K562 (cell line): Measurements from ENCODE around the gene NKG7. TPM values are rescaled to one million over a fixed set of nuclear protein-coding genes. Genes with fewer than 3 reads are reported as not detected.

ENCODE experiments used
- ATAC-seq: fragments of 200-7000 bp; cut with Tn5 transposase; 3 replicates; pipeline ENCODE4 v1.9.1; 2020; ENCODE audit warnings: moderate library complexity
- BruUV-seq: library from RNA; stranded (reverse); fragments of 400-500 nt; replicated peaks from 2 replicates; lab custom pipeline; 2021; lab: Mats Ljungman, UMichigan
- CTCF ChIA-PET: fragments of 300-600 bp; formaldehyde crosslinking; extraction: SDS; loops from one replicate; lab custom pipeline; 2021; ENCODE audit warnings: low intra/inter-chr PET ratio; lab: Yijun Ruan, JAX
- POLR2A ChIA-PET: fragments of 300-600, 350-650 bp; sonication (Branson Sonifier 250); formaldehyde crosslinking; extraction: SDS; loops from one replicate; lab custom pipeline; 2021; ENCODE audit warnings: antibody characterized with exemption, inconsistent platforms; lab: Yijun Ruan, JAX
- DNase-seq, 4 experiments: peaks; one replicate each; pipeline versions ENCODE4 v3.0.0 to v3.0.0-alpha.2; 2011 to 2018; ENCODE audit warnings: low spot score in 3 of 4, mixed read lengths in 3 of 4; ENCODE audit errors: extremely low read depth in 1 of 4
- FAIRE-seq: peaks from 2 replicates; lab custom pipeline; 2011; peaks lifted over from hg19 to GRCh38; lab: Jason Lieb, UNC
- H2AFZ ChIP-seq: 2 replicates; pipeline ENCODE4 v1.6.0; 2011; ENCODE audit warnings: low read depth, low read length, control low read depth, inconsistent platforms
- H3K27ac ChIP-seq: fragments of 200-600 bp; 3 replicates; pipeline ENCODE4 v1.8.0; 2011; ENCODE audit warnings: low read depth, mild to moderate bottlenecking, control low read depth, inconsistent platforms, low read length, moderate library complexity, mixed read lengths; ENCODE audit errors: extremely low read depth
- H3K27me3 ChIP-seq, 2 experiments: fragments of 300-600 bp in 1 of 2; 2 replicates in 1 of 2; 3 replicates in 1 of 2; pipeline versions ENCODE4 v1.6.0 to v1.8.0; 2011; ENCODE audit warnings: inconsistent platforms in 2 of 2, low read length in 2 of 2, mild to moderate bottlenecking in 1 of 2, mixed read lengths in 1 of 2, moderate library complexity in 1 of 2; ENCODE audit not compliant: control insufficient read depth in 2 of 2, insufficient read depth in 2 of 2
- H3K36me3 ChIP-seq: fragments of 300-600 bp; 3 replicates; pipeline ENCODE4 v1.8.0; 2011; ENCODE audit warnings: mild to moderate bottlenecking, low read length, inconsistent platforms; ENCODE audit not compliant: control insufficient read depth, insufficient read depth
- H3K4me1 ChIP-seq, 2 experiments: fragments of 200-600 bp in 1 of 2; replicated peaks in 1 of 2; 2 replicates in 1 of 2; 3 replicates in 1 of 2; pipeline versions ENCODE4 v1.5.1 to v1.8.0; 2011; ENCODE audit warnings: inconsistent platforms in 2 of 2, low read length in 2 of 2, mild to moderate bottlenecking in 1 of 2, mixed read lengths in 1 of 2, moderate library complexity in 1 of 2; ENCODE audit not compliant: control insufficient read depth in 2 of 2, insufficient read depth in 2 of 2
- H3K4me2 ChIP-seq: 2 replicates; pipeline ENCODE4 v1.6.1; 2011; ENCODE audit warnings: low read length, control low read depth, inconsistent platforms, mixed read lengths; ENCODE audit not compliant: insufficient read depth
- H3K4me3 ChIP-seq: fragments of 200-600 bp; sonication (generic), shearing (Covaris generic); 2 replicates; pipeline ENCODE4 v1.5.1; 2016; ENCODE audit warnings: control low read depth, inconsistent platforms
- H3K79me2 ChIP-seq: fragments of 200-600 bp; 3 replicates; pipeline ENCODE4 v1.8.0; 2011; ENCODE audit warnings: low read length, inconsistent platforms; ENCODE audit not compliant: control insufficient read depth, insufficient read depth
- H3K9ac ChIP-seq, 2 experiments: 2 replicates each; pipeline versions ENCODE4 v1.6.0 to v1.6.1; 2011; ENCODE audit warnings: low read depth in 2 of 2, low read length in 2 of 2, control low read depth in 1 of 2, inconsistent platforms in 1 of 2, mild to moderate bottlenecking in 1 of 2, mixed read lengths in 1 of 2; ENCODE audit not compliant: insufficient read depth in 1 of 2
- H3K9me1 ChIP-seq: one replicate; pipeline ENCODE4 v1.6.0; 2011; ENCODE audit warnings: inconsistent platforms, mild to moderate bottlenecking, low read length, moderate library complexity; ENCODE audit not compliant: control insufficient read depth, insufficient read depth
- H3K9me3 ChIP-seq: replicated peaks from 2 replicates; pipeline ENCODE4 v1.5.1; 2011; ENCODE audit warnings: low read depth, low read length, inconsistent platforms; ENCODE audit not compliant: control insufficient read depth, insufficient read depth
- H4K20me1 ChIP-seq: replicated peaks from 2 replicates; pipeline ENCODE4 v1.6.1; 2011; ENCODE audit warnings: low read length, inconsistent platforms, mixed read lengths; ENCODE audit not compliant: control insufficient read depth, insufficient read depth
- POLR2G ChIP-seq: fragments of 200-400 bp; formaldehyde crosslinking; IDR thresholded peaks from 2 replicates; pipeline ENCODE4 v1.6.1; 2017; ENCODE audit warnings: low read depth, mild to moderate bottlenecking, antibody characterized with exemption, low read length, moderate library complexity
- SIX5 ChIP-seq, 2 experiments: IDR thresholded peaks; 2 replicates each; pipeline ENCODE4 v1.6.1; 2011; ENCODE audit warnings: low read length in 2 of 2, borderline replicate concordance in 1 of 2, low read depth in 1 of 2, mild to moderate bottlenecking in 1 of 2, moderate library complexity in 1 of 2; ENCODE audit not compliant: insufficient read depth in 1 of 2
- TCF7L2 ChIP-seq: fragments of 150-350 bp; IDR thresholded peaks from 2 replicates; pipeline ENCODE4 v1.6.1; 2016; ENCODE audit warnings: low read depth, mild to moderate bottlenecking, low read length, moderate library complexity
- ZNF583 ChIP-seq: fragments of 250-450 bp; sonication (Bioruptor Pico); IDR thresholded peaks from 2 replicates; pipeline ENCODE4 v1.4.0; 2020
- WGBS: fragments of 100-300 bp; shearing (Covaris generic); methylation state at CpG from one replicate; pipeline ENCODE4 v1.1.6; 2016; ENCODE audit warnings: low coverage, mixed read lengths; ENCODE audit not compliant: insufficient coverage; ENCODE audit errors: missing lambda C conversion rate; 5-methylcytosine and 5-hydroxymethylcytosine counted together
- in situ Hi-C: fragments of 300-500 bp; cut with MboI; formaldehyde crosslinking; loops from 4 replicates; pipeline ENCODE4 v1.15.0; 2018; ENCODE audit warnings: inconsistent platforms, mixed read lengths
- intact Hi-C: fragments of 100-400 bp; cut with micrococcal nuclease; formaldehyde crosslinking; loops from 2 replicates; pipeline ENCODE4 v1.14.2; 2022
- polyA plus RNA-seq, 8 experiments: library from polyadenylated mRNA; depleted of rRNA in 4 of 8; stranded (reverse) in 5 of 8; unstranded in 3 of 8; fragments of >200 nt; fragmentation: Nextera tagmentation in 2 of 8; fragmentation: Illumina TruSeq in 1 of 8; extraction: Ambion mirVana in 2 of 8; extraction: Trizol in 1 of 8; gene quantifications; 2 replicates each; pipeline versions ENCODE4 v1.2.1 to v1.2.3, GENCODE V29; 2011 to 2014; ENCODE audit warnings: inconsistent platforms in 1 of 8, missing spikeins in 1 of 8
- total RNA-seq, 7 experiments: library from RNA; depleted of rRNA in 6 of 7; stranded (reverse); fragments of >200 nt in 6 of 7; fragmentation: Illumina TruSeq in 2 of 7; extraction: Trizol in 2 of 7; gene quantifications; 2 replicates each; pipeline versions ENCODE4 v1.2.1 to v1.2.3, GENCODE V29; 2011 to 2021; ENCODE audit warnings: low replicate concordance in 1 of 7

NKG7 gene
- total and polyA plus RNA-seq, 9 of the 15 experiments (the other 6 are each of a cell fraction or from before 2014, with no cell fraction given), result 0.30 to 0.70 (median 0.51) TPM; not detected in 2

DNA sequence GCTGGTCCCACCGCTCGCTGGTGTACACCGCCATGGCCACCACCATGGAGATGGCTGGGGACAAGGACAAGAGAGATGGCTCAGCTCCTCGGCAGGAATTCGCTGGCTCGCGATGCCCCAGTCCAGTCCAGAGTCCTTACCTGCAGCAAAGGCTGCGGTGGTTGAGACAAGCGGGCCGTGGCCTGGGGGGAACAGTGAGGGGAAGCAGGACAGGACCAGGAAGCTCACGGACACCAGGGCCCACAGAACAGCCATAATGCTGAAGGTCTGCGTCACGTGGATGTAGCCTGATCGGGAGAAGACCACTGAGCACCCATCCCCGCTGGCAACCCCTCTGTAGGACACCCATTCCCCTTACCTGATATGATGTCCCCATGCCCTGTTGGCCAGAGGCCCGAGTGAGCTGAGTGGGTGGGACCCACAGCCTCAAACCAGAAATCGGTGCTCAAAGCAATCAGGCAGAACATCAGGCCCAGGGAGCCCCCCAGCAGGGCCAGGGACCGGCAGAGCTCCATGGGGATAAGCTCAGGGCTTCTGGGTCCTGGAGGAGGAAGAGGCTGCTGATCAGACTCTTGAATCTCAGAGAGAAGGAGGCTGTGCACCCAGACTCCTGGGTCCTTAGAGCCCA is 319 bp downstream of the NKG7 start:
- Histone ChIP-seq H3K4me1 (peaks cover 19 to 34% of the 10 kb centered on the region in 2 experiments), H3K9me1 (no peaks in the 10 kb centered on the region), H3K4me3 (no peak overlapping the region), H3K27ac (no peak overlapping the region), H3K36me3 (no peaks in the 10 kb centered on the region), H3K4me2 (no peak overlapping the region), H2AFZ (no peak overlapping the region), H4K20me1 (no peaks in the 10 kb centered on the region), H3K9ac (peak overlapping the region in 1 of 2 experiments; percentile 82; a peak in 2 of 4 replicates), H3K27me3 (no peaks in the 10 kb centered on the region), H3K79me2 (peaks cover 15% of the 10 kb centered on the region), H3K9me3 (no peaks in the 10 kb centered on the region)
- FAIRE-seq (no peak), ATAC-seq (no peak), DNase-seq (no peak)
- CTCF ChIA-PET, result no interaction called here
- TF ChIP-seq TCF7L2 (no peak), POLR2G (0 out of 2 replicates have a peak, but pooled peaks have one; percentile 14)
- POLR2A ChIA-PET, result interaction anchor here (1.1 kb wide), 1 partner anchor 20 kb away, joined by 4 read pairs; no protein-coding TSS in a partner anchor
- intact Hi-C loops, result no loop called here
- BruUV-seq, result no TSS peak
- in situ Hi-C loops, result no loop called here
- WGBS, result 75% methylated on average over 12 of the region's 18 CpGs

DNA sequence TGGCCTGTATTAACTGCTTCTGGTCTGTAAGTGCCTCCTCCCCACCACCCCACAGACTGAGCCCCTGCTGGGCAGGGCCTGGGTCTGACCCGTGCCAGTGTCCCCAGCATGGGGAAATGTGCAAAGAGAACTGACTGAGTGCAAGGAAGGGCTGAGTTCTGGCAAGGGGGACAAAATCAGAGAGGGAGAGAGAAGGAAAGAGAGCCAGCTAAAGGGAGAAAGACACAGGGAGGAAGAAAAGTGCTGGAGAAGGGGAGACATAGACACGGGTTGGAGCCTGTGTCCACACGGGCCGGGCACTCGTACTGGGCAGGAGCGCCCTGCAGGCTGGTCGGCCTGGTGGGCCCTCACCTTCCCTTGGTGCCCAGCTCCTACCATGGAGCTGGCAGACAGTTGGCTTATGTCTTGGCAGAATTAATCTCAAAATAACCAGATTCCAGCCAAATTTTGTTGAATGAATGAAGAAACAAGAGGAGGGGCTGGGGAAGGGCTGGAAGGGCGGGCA is 1.2 kb downstream of the NKG7 start:
- H3K4me1 ChIP-seq, result peaks cover 19 to 38% of the 10 kb centered on the region in 2 experiments
- in situ Hi-C loops, result no loop called here

More for the DNA sequence above, 1.2 kb downstream of the NKG7 start:
- Histone ChIP-seq H4K20me1 (no peaks in the 10 kb centered on the region), H3K79me2 (peaks cover 22% of the 10 kb centered on the region), H2AFZ (no peak overlapping the region), H3K27me3 (no peaks in the 10 kb centered on the region), H3K9ac (peak overlapping the region in 1 of 2 experiments; percentile 72; a peak in 1 of 4 replicates), H3K36me3 (no peaks in the 10 kb centered on the region), H3K9me1 (no peaks in the 10 kb centered on the region), H3K27ac (no peak overlapping the region), H3K4me2 (no peak overlapping the region), H3K4me3 (no peak overlapping the region), H3K9me3 (no peaks in the 10 kb centered on the region)
- TF ChIP-seq ZNF583 (CRISPR knock-in tag), result no peak
- TF ChIP-seq SIX5 (IDR thresholded peaks at IDR 0.05; ENCODE audit: borderline replicate concordance in 1 of 2, insufficient read depth in 1 of 2, low read depth in 1 of 2, low read length in 2 of 2), result no peak
- FAIRE-seq, result no peak
- ATAC-seq, result no peak
- ChIA-PET CTCF (no interaction called here), POLR2A (no interaction called here)
- no peak for DNase-seq
- intact Hi-C loops, result no loop called here
- BruUV-seq, result no TSS peak
- WGBS, result 57% methylated on average over 8 of the region's 8 CpGs
